Left ventricle myocardium inferior (tissue), 1 donor: Measurements from ENCODE around the gene HOXC5. TPM values are rescaled to one million over a fixed set of nuclear protein-coding genes. Genes with fewer than 3 reads are reported as not detected.

Experiments used
- DNase-seq: peaks from one replicate; pipeline ENCODE4 v3.0.0-alpha.2; 2020
- H3K27ac ChIP-seq: fragments of 200-600 bp; replicated peaks from 2 replicates; pipeline ENCODE4 v1.8.0; 2021
- H3K27me3 ChIP-seq: fragments of 200-600 bp; 2 replicates; pipeline ENCODE4 v1.8.0; 2021; ENCODE audit warnings: low read depth
- H3K36me3 ChIP-seq: fragments of 200-600 bp; 2 replicates; pipeline ENCODE4 v1.8.0; 2021
- H3K4me1 ChIP-seq: fragments of 200-600 bp; 2 replicates; pipeline ENCODE4 v1.8.0; 2021
- H3K4me3 ChIP-seq: fragments of 200-600 bp; 2 replicates; pipeline ENCODE4 v1.8.0; 2021; ENCODE audit warnings: mild to moderate bottlenecking, moderate library complexity
- H3K9me3 ChIP-seq: fragments of 200-600 bp; replicated peaks from 2 replicates; pipeline ENCODE4 v1.8.0; 2021
- CTCF ChIP-seq: fragments of 200-600 bp; IDR thresholded peaks from 2 replicates; pipeline ENCODE4 v1.8.0; 2021; ENCODE audit warnings: antibody characterized with exemption, mild to moderate bottlenecking, borderline replicate concordance
- intact Hi-C: fragments of 100-400 bp; cut with micrococcal nuclease; formaldehyde crosslinking; loops from one replicate; pipeline ENCODE4 v1.11.0; 2022
- long read RNA-seq: library from polyadenylated mRNA; unstranded; transcript quantifications from one replicate; pipeline ENCODE4 v2.0.0, GENCODE V29; 2021
- total RNA-seq: library from RNA; stranded (reverse); fragmentation: NEBNext Ultra II Directional; extraction: Animal tissue kit (Norgen Biotek cat#: 25700); gene quantifications from one replicate; pipeline ENCODE4 v1.2.1, GENCODE V29; 2021
- donor health status: DM: no; HTN: yes; CAD: no; lungs with severe emphysema.

Gene HOXC5
- not detected for total RNA-seq
- long read RNA-seq: 0 reads

- peak; percentile 51 for DNase-seq
Observed at GRCh38 chr12:54032627-54033100, at the start of gene HOXC5. TSS of gene HOXC5 (plus strand) at chr12:54033050. CDS start at chr12:54033123, 73 bp downstream.

GRCh38 chr12:53983568-53983949, 49.3 kb upstream of the HOXC5 start:
- intact Hi-C loops: no loop called here
- H3K4me1 ChIP-seq: peaks cover 18% of the 10 kb centered on the region
- H3K27me3 ChIP-seq: peaks cover 100% of the 10 kb centered on the region
- no peaks in the 10 kb centered on the region for H3K9me3 ChIP-seq
- TF ChIP-seq CTCF: no peak
- H3K4me3 ChIP-seq: no peak overlapping the region
- DNase-seq: no peak
- H3K36me3 ChIP-seq: no peaks in the 10 kb centered on the region
- H3K27ac ChIP-seq: no peak overlapping the region

More at GRCh38 chr12:54032627-54033100, at the start of gene HOXC5:
- peaks cover 38% of the 10 kb centered on the region for H3K4me1 ChIP-seq
- peak within 1 kb of the TSS; percentile 50 for H3K4me3 ChIP-seq
- no peak within 1 kb of the TSS for H3K27ac ChIP-seq
- H3K36me3 ChIP-seq: no peaks in the 10 kb centered on the region
- TF ChIP-seq CTCF: peak; percentile 79
- peaks cover 4% of the 10 kb centered on the region for H3K9me3 ChIP-seq
- H3K27me3 ChIP-seq: peaks cover 100% of the 10 kb centered on the region
- intact Hi-C loops: no loop called here

GRCh38 chr12:53983950-53984572, 48.8 kb upstream of the HOXC5 start:
- Histone ChIP-seq H3K27ac (no peak overlapping the region), H3K4me1 (peaks cover 21% of the 10 kb centered on the region), H3K4me3 (no peak overlapping the region), H3K27me3 (peaks cover 100% of the 10 kb centered on the region), H3K9me3 (no peaks in the 10 kb centered on the region), H3K36me3 (no peaks in the 10 kb centered on the region)
- no peak for DNase-seq
- intact Hi-C loops: no loop called here
- TF ChIP-seq CTCF: no peak

GRCh38 chr12:53984901-53985691, 47.8 kb upstream of the HOXC5 start, which contains the start of gene HOXC10:
TSS of gene HOXC10 (plus strand) at chr12:53985146. CDS start at chr12:53985260, 114 bp downstream.
- Histone ChIP-seq H3K27ac (no peak within 1 kb of the TSS), H3K9me3 (no peaks in the 10 kb centered on the region), H3K36me3 (no peaks in the 10 kb centered on the region), H3K27me3 (peaks cover 100% of the 10 kb centered on the region), H3K4me3 (peak within 1 kb of the TSS; percentile 36), H3K4me1 (peaks cover 25% of the 10 kb centered on the region)
- TF ChIP-seq CTCF: peak; percentile 50
- peak; percentile 59 for DNase-seq
- intact Hi-C loops: no loop called here

- Histone ChIP-seq H3K27me3 (peaks cover 100% of the 10 kb centered on the region), H3K9me3 (no peaks in the 10 kb centered on the region), H3K27ac (no peak overlapping the region), H3K4me3 (peak overlapping the region; percentile 36), H3K36me3 (no peaks in the 10 kb centered on the region), H3K4me1 (peaks cover 25% of the 10 kb centered on the region)
- TF ChIP-seq CTCF: no peak
- DNase-seq: no peak
- intact Hi-C loops: no loop called here
Observed at GRCh38 chr12:53985692-53985993, 47.2 kb upstream of the HOXC5 start.
